K562 (cell line): ENCODE measurements around the gene HLTF. TPM values are rescaled to one million over a fixed set of nuclear protein-coding genes. Genes with fewer than 3 reads are reported as not detected.
A peak's percentile ranks its signal among the peaks of the same experiment; 100 is the strongest.

Experiments used
- ATAC-seq: fragments of 200-7000 bp; cut with Tn5 transposase; 3 replicates; pipeline ENCODE4 v1.9.1; 2020; ENCODE audit warnings: moderate library complexity
- BruUV-seq: library from RNA; stranded (reverse); fragments of 400-500 nt; replicated peaks from 2 replicates; lab custom pipeline; 2021; lab: Mats Ljungman, UMichigan
- CTCF ChIA-PET: fragments of 300-600 bp; formaldehyde crosslinking; extraction: SDS; loops from one replicate; lab custom pipeline; 2021; ENCODE audit warnings: low intra/inter-chr PET ratio; lab: Yijun Ruan, JAX
- POLR2A ChIA-PET: fragments of 300-600, 350-650 bp; sonication (Branson Sonifier 250); formaldehyde crosslinking; extraction: SDS; loops from one replicate; lab custom pipeline; 2021; ENCODE audit warnings: antibody characterized with exemption, inconsistent platforms; lab: Yijun Ruan, JAX
- DNase-seq, 4 experiments: peaks; one replicate each; pipeline versions ENCODE4 v3.0.0 to v3.0.0-alpha.2; 2011 to 2018; ENCODE audit warnings: low spot score in 3 of 4, mixed read lengths in 3 of 4; ENCODE audit errors: extremely low read depth in 1 of 4
- FAIRE-seq: peaks from 2 replicates; lab custom pipeline; 2011; peaks lifted over from hg19 to GRCh38; lab: Jason Lieb, UNC
- H2AFZ ChIP-seq: 2 replicates; pipeline ENCODE4 v1.6.0; 2011; ENCODE audit warnings: low read depth, low read length, control low read depth, inconsistent platforms
- H3K27ac ChIP-seq: fragments of 200-600 bp; 3 replicates; pipeline ENCODE4 v1.8.0; 2011; ENCODE audit warnings: low read depth, mild to moderate bottlenecking, control low read depth, inconsistent platforms, low read length, moderate library complexity, mixed read lengths; ENCODE audit errors: extremely low read depth
- H3K27me3 ChIP-seq, 2 experiments: fragments of 300-600 bp in 1 of 2; 2 replicates in 1 of 2; 3 replicates in 1 of 2; pipeline versions ENCODE4 v1.6.0 to v1.8.0; 2011; ENCODE audit warnings: inconsistent platforms in 2 of 2, low read length in 2 of 2, mild to moderate bottlenecking in 1 of 2, mixed read lengths in 1 of 2, moderate library complexity in 1 of 2; ENCODE audit not compliant: control insufficient read depth in 2 of 2, insufficient read depth in 2 of 2
- H3K36me3 ChIP-seq: fragments of 300-600 bp; 3 replicates; pipeline ENCODE4 v1.8.0; 2011; ENCODE audit warnings: mild to moderate bottlenecking, low read length, inconsistent platforms; ENCODE audit not compliant: control insufficient read depth, insufficient read depth
- H3K4me1 ChIP-seq, 2 experiments: fragments of 200-600 bp in 1 of 2; replicated peaks in 1 of 2; 2 replicates in 1 of 2; 3 replicates in 1 of 2; pipeline versions ENCODE4 v1.5.1 to v1.8.0; 2011; ENCODE audit warnings: inconsistent platforms in 2 of 2, low read length in 2 of 2, mild to moderate bottlenecking in 1 of 2, mixed read lengths in 1 of 2, moderate library complexity in 1 of 2; ENCODE audit not compliant: control insufficient read depth in 2 of 2, insufficient read depth in 2 of 2
- H3K4me2 ChIP-seq: 2 replicates; pipeline ENCODE4 v1.6.1; 2011; ENCODE audit warnings: low read length, control low read depth, inconsistent platforms, mixed read lengths; ENCODE audit not compliant: insufficient read depth
- H3K4me3 ChIP-seq: fragments of 200-600 bp; sonication (generic), shearing (Covaris generic); 2 replicates; pipeline ENCODE4 v1.5.1; 2016; ENCODE audit warnings: control low read depth, inconsistent platforms
- H3K79me2 ChIP-seq: fragments of 200-600 bp; 3 replicates; pipeline ENCODE4 v1.8.0; 2011; ENCODE audit warnings: low read length, inconsistent platforms; ENCODE audit not compliant: control insufficient read depth, insufficient read depth
- H3K9ac ChIP-seq, 2 experiments: 2 replicates each; pipeline versions ENCODE4 v1.6.0 to v1.6.1; 2011; ENCODE audit warnings: low read depth in 2 of 2, low read length in 2 of 2, control low read depth in 1 of 2, inconsistent platforms in 1 of 2, mild to moderate bottlenecking in 1 of 2, mixed read lengths in 1 of 2; ENCODE audit not compliant: insufficient read depth in 1 of 2
- H3K9me1 ChIP-seq: one replicate; pipeline ENCODE4 v1.6.0; 2011; ENCODE audit warnings: inconsistent platforms, mild to moderate bottlenecking, low read length, moderate library complexity; ENCODE audit not compliant: control insufficient read depth, insufficient read depth
- H3K9me3 ChIP-seq: replicated peaks from 2 replicates; pipeline ENCODE4 v1.5.1; 2011; ENCODE audit warnings: low read depth, low read length, inconsistent platforms; ENCODE audit not compliant: control insufficient read depth, insufficient read depth
- H4K20me1 ChIP-seq: replicated peaks from 2 replicates; pipeline ENCODE4 v1.6.1; 2011; ENCODE audit warnings: low read length, inconsistent platforms, mixed read lengths; ENCODE audit not compliant: control insufficient read depth, insufficient read depth
- C11orf30 ChIP-seq: fragments of 450-650 bp; IDR thresholded peaks from 2 replicates; pipeline ENCODE4 v1.6.1; 2016; ENCODE audit warnings: low read depth, mild to moderate bottlenecking
- LCOR ChIP-seq: sonication (generic); formaldehyde crosslinking; IDR thresholded peaks from 2 replicates; pipeline ENCODE4 v1.8.0; 2022; ENCODE audit warnings: mild to moderate bottlenecking, missing genetic modification reagents
- MAFF ChIP-seq: IDR thresholded peaks from 2 replicates; pipeline ENCODE4 v1.6.1; 2012; ENCODE audit warnings: low read length, improper control_type of control experiment
- MAFG ChIP-seq: fragments of 450-650 bp; conservative IDR thresholded peaks from 2 replicates; pipeline ENCODE4 v1.6.1; 2016; ENCODE audit warnings: missing genetic modification characterization, missing compliant biosample characterization
- MAFK ChIP-seq: IDR thresholded peaks from 2 replicates; pipeline ENCODE4 v1.6.1; 2011; ENCODE audit warnings: low read length, improper control_type of control experiment
- MCM7 ChIP-seq, 2 experiments: fragments of 450-650 bp; IDR thresholded peaks; 2 replicates each; pipeline ENCODE4 v1.6.1; 2016 to 2018
- MTA1 ChIP-seq: fragments of 450-650 bp; IDR thresholded peaks from 2 replicates; pipeline ENCODE4 v1.6.1; 2017; ENCODE audit warnings: borderline replicate concordance
- PHTF2 ChIP-seq: fragments of 250-450 bp; sonication (Bioruptor Pico); IDR thresholded peaks from 2 replicates; pipeline ENCODE4 v1.5.0; 2021; ENCODE audit warnings: mild to moderate bottlenecking
- PTTG1 ChIP-seq: fragments of 450-650 bp; IDR thresholded peaks from 2 replicates; pipeline ENCODE4 v1.6.1; 2016; ENCODE audit warnings: low read depth, mild to moderate bottlenecking, missing genetic modification characterization, missing compliant biosample characterization
- ZNF263 ChIP-seq: sonication (generic); formaldehyde crosslinking; IDR thresholded peaks from 2 replicates; pipeline ENCODE4 v1.8.0; 2022; ENCODE audit warnings: mild to moderate bottlenecking, missing genetic modification reagents, borderline replicate concordance
- ZNF316 ChIP-seq: fragments of 450-650 bp; IDR thresholded peaks from 2 replicates; pipeline ENCODE4 v1.6.1; 2016
- ZNF584 ChIP-seq: fragments of 200-800 bp; sonication (Bioruptor generic); IDR thresholded peaks from 2 replicates; pipeline ENCODE4 v1.6.1; 2016; ENCODE audit warnings: low read depth, mild to moderate bottlenecking, missing genetic modification characterization, missing compliant biosample characterization
- ZNF764 ChIP-seq: fragments of 250-450 bp; sonication (Bioruptor Pico); IDR thresholded peaks from 2 replicates; pipeline ENCODE4 v1.4.0; 2020; ENCODE audit warnings: low read depth, mild to moderate bottlenecking, moderate library complexity
- WGBS: fragments of 100-300 bp; shearing (Covaris generic); methylation state at CpG from one replicate; pipeline ENCODE4 v1.1.6; 2016; ENCODE audit warnings: low coverage, mixed read lengths; ENCODE audit not compliant: insufficient coverage; ENCODE audit errors: missing lambda C conversion rate; 5-methylcytosine and 5-hydroxymethylcytosine counted together
- in situ Hi-C: fragments of 300-500 bp; cut with MboI; formaldehyde crosslinking; loops from 4 replicates; pipeline ENCODE4 v1.15.0; 2018; ENCODE audit warnings: inconsistent platforms, mixed read lengths
- intact Hi-C: fragments of 100-400 bp; cut with micrococcal nuclease; formaldehyde crosslinking; loops from 2 replicates; pipeline ENCODE4 v1.14.2; 2022
- polyA plus RNA-seq, 8 experiments: library from polyadenylated mRNA; depleted of rRNA in 4 of 8; stranded (reverse) in 5 of 8; unstranded in 3 of 8; fragments of >200 nt; fragmentation: Nextera tagmentation in 2 of 8; fragmentation: Illumina TruSeq in 1 of 8; extraction: Ambion mirVana in 2 of 8; extraction: Trizol in 1 of 8; gene quantifications; 2 replicates each; pipeline versions ENCODE4 v1.2.1 to v1.2.3, GENCODE V29; 2011 to 2014; ENCODE audit warnings: inconsistent platforms in 1 of 8, missing spikeins in 1 of 8
- total RNA-seq, 7 experiments: library from RNA; depleted of rRNA in 6 of 7; stranded (reverse); fragments of >200 nt in 6 of 7; fragmentation: Illumina TruSeq in 2 of 7; extraction: Trizol in 2 of 7; gene quantifications; 2 replicates each; pipeline versions ENCODE4 v1.2.1 to v1.2.3, GENCODE V29; 2011 to 2021; ENCODE audit warnings: low replicate concordance in 1 of 7

HLTF gene
- total and polyA plus RNA-seq, 9 of the 15 experiments (the other 6 are each of a cell fraction or from before 2014, with no cell fraction given), result 35.1 to 82.4 (median 50.4) TPM

- intact Hi-C loops, result no loop called here
- Histone ChIP-seq H3K79me2 (no peaks in the 10 kb centered on the region), H3K9ac (no peak overlapping the region), H3K4me1 (no peaks in the 10 kb centered on the region), H3K9me1 (no peaks in the 10 kb centered on the region), H3K27ac (no peak overlapping the region), H2AFZ (no peak overlapping the region), H4K20me1 (no peaks in the 10 kb centered on the region), H3K4me3 (no peak overlapping the region), H3K36me3 (peaks cover 85% of the 10 kb centered on the region)
- CTCF ChIA-PET, result no interaction called here
- no peak for ATAC-seq
- no peak for FAIRE-seq
- no TSS peak for BruUV-seq
- in situ Hi-C loops, result no loop called here
- WGBS, result 63% methylated on average over 1 of the region's 1 CpG
- no peak for TF ChIP-seq PTTG1 (tag)
- TF ChIP-seq ZNF584 (CRISPR knock-in tag), result no peak
- no peak for TF ChIP-seq ZNF764 (CRISPR knock-in tag)
- TF ChIP-seq PHTF2 (CRISPR knock-in tag), result no peak
- TF ChIP-seq, all 486 proteins: peak for 0
- no peak for DNase-seq
- Histone ChIP-seq H3K4me2 (no peak overlapping the region), H3K27me3 (no peaks in the 10 kb centered on the region), H3K9me3 (no peaks in the 10 kb centered on the region)
- POLR2A ChIA-PET, result interaction anchor here (1.6 kb wide), 1 partner anchor 18 kb away, joined by 3 read pairs; no protein-coding TSS in a partner anchor
These were observed 27.7 kb downstream of the HLTF start for GRCh38 chr3:149058602-149059001.

- Histone ChIP-seq H3K9me3 (no peaks in the 10 kb centered on the region), H3K9ac (no peak overlapping the region), H3K27me3 (no peaks in the 10 kb centered on the region), H3K4me2 (no peak overlapping the region), H3K4me3 (no peak overlapping the region), H3K36me3 (peaks cover 84% of the 10 kb centered on the region), H3K9me1 (no peaks in the 10 kb centered on the region), H4K20me1 (no peaks in the 10 kb centered on the region), H3K27ac (no peak overlapping the region), H3K79me2 (no peaks in the 10 kb centered on the region), H2AFZ (no peak overlapping the region), H3K4me1 (no peaks in the 10 kb centered on the region)
- no TSS peak for BruUV-seq
- ChIA-PET CTCF (no interaction called here), POLR2A (interaction anchor here (1.6 kb wide), 1 partner anchor 18 kb away, joined by 3 read pairs; no protein-coding TSS in a partner anchor)
- 88% methylated on average over 1 of the region's 1 CpG for WGBS
- TF ChIP-seq MAFK (peak; percentile 62), MTA1 (no peak), C11orf30 (peak; percentile 70), ZNF316 (peak; percentile 84), ZNF263 (CRISPR knock-in tag) (no peak), MAFF (peak; percentile 66), MCM7 (IDR thresholded peaks at IDR 0.05) (no peak), LCOR (no peak), MAFG (peak; percentile 49; the same call in 1 of the 2 replicates)
- intact Hi-C loops, result no loop called here
- in situ Hi-C loops, result no loop called here
- FAIRE-seq, result no peak
- DNase-seq, result no peak
- ATAC-seq, result no peak
These were observed 28.1 kb downstream of the HLTF start for GRCh38 chr3:149058198-149058597.
